Peyer's patch (tissue), 4 donors: ENCODE results near the gene TRERF1. TPM values are rescaled to one million over a fixed set of nuclear protein-coding genes. Genes with fewer than 3 reads are reported as not detected.
A peak's percentile ranks its signal among the peaks of the same experiment; 100 is the strongest.

Experiments used
- DNase-seq, 3 donors: peaks; one replicate each; pipeline ENCODE4 v3.0.0-alpha.2; 2017 to 2019
- H3K27ac ChIP-seq, 4 donors: fragments of 200-600 bp; sonication (generic); one replicate each; pipeline ENCODE4 v1.5.1; 2016 to 2019
- H3K27me3 ChIP-seq, 2 donors: fragments of 200-600 bp; sonication (generic); one replicate each; pipeline ENCODE4 v1.5.1; 2019
- H3K36me3 ChIP-seq, 3 donors: fragments of 200-600 bp; sonication (generic); one replicate each; pipeline ENCODE4 v1.5.1; 2016 to 2019
- H3K4me1 ChIP-seq, 4 donors: fragments of 200-600 bp; sonication (generic); one replicate each; pipeline ENCODE4 v1.5.1; 2016 to 2019
- H3K4me3 ChIP-seq, 4 donors: fragments of 200-600 bp; sonication (generic); 1 replicate in 3 of 4; 2 replicates in 1 of 4; pipeline ENCODE4 v1.5.1; 2016 to 2019; ENCODE audit warnings: mild to moderate bottlenecking in 1 of 4
- H3K9me3 ChIP-seq, 4 donors: fragments of 200-600 bp; sonication (generic); one replicate each; pipeline ENCODE4 v1.5.1; 2016 to 2019; ENCODE audit warnings: mild to moderate bottlenecking in 1 of 4
- CTCF ChIP-seq, 6 experiments: fragments of 450-650 bp in 4 of 6; fragments of 200-600 bp in 2 of 6; sonication (generic) in 1 of 6; IDR thresholded peaks; one replicate each; pipeline ENCODE4 v1.5.1; 2017 to 2019; ENCODE audit warnings: antibody characterized with exemption in 6 of 6, mild to moderate bottlenecking in 3 of 6, moderate library complexity in 1 of 6
- POLR2A ChIP-seq, 2 donors: fragments of 450-650 bp; IDR thresholded peaks; one replicate each; pipeline ENCODE4 v1.5.1; 2017; ENCODE audit warnings: antibody characterized with exemption in 2 of 2, mild to moderate bottlenecking in 2 of 2, moderate library complexity in 2 of 2
- total RNA-seq, 4 donors: library from RNA; depleted of rRNA; stranded (reverse); fragments of >200 nt; gene quantifications; one replicate each; pipeline ENCODE4 v1.1.0, GENCODE V29; 2016

The TRERF1 gene
- total RNA-seq, 4 donors from 2014 or later = 4.6 to 28.1 (median 8.5) TPM

DNA sequence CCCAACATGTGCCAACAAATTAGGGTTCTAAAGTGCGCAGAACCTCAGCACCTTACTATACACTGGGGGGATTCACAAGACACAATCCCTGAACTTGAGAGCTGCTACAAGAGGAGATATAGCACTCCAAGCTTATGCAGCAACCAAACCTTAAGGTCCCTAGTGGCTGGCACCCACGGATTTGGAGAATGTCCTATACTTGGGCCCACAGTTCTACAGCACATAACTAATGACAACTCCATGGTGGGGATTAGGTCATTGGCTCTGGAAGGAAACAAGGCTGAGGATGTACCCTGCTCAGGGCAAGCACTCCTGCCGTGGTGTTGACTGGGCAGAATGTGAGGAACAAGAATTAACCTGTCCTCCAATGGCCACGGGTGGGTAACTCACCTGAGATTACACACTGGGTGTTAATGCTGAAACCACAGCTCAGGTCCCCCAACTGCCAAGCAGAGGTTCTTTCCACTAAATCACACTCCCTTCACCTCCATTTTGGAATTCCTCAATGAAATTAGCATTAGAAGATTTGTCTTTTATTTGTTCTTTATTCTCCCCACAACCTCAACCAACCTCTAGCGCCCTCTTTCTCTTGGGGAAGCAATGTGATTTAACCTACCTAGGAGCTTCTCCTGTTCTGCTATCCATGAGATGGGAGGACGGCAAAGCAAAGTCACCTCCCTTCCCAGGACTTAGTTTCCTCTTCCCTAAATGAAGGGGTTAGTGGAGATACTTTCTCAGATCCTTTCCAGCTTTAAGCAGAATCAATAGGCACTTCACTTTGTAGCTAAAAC, 32.0 kb downstream of the TRERF1 start:
- H3K9me3 ChIP-seq = no peaks in the 10 kb centered on the region
- H3K36me3 ChIP-seq = no peaks in the 10 kb centered on the region
- peak overlapping the region in 1 of 4 donors; percentile 57 for H3K27ac ChIP-seq
- peaks cover 0 to 36% (median 0%) of the 10 kb centered on the region in 4 donors for H3K4me1 ChIP-seq
- no peak overlapping the region for H3K4me3 ChIP-seq
- no peak for TF ChIP-seq POLR2A (IDR thresholded peaks at IDR 0.05)
- no peak for TF ChIP-seq CTCF (IDR thresholded peaks at IDR 0.05)
- DNase-seq = no peak
- no peaks in the 10 kb centered on the region for H3K27me3 ChIP-seq

DNA sequence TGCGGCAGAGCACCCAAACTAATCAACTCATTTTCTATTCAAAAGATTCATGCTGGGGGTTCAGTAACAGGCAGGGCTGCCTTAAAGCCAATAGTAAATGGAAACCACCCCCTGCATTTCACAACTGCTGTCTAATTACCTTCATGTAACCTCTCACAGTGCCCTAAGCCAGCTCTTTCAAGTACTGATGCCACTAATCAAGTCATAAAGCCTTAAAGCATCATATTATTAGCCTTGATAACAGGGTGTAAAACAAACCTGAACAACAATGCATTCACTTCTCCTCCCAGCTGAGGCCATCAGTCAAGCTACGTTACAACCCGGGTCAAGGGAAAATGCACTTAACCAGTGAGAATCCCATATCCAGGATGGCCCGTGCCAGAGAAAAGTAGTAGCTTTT, 33.0 kb downstream of the TRERF1 start:
- H3K27me3 ChIP-seq = no peaks in the 10 kb centered on the region
- peak overlapping the region in 1 of 4 donors; percentile 57 for H3K27ac ChIP-seq
- H3K4me3 ChIP-seq = no peak overlapping the region
- TF ChIP-seq POLR2A (IDR thresholded peaks at IDR 0.05) (no peak), CTCF (IDR thresholded peaks at IDR 0.05) (peak in 1 of 6 experiments; percentile 12)
- DNase-seq = no peak
- H3K36me3 ChIP-seq = no peaks in the 10 kb centered on the region
- H3K9me3 ChIP-seq = no peaks in the 10 kb centered on the region
- peaks cover 0 to 30% (median 0%) of the 10 kb centered on the region in 4 donors for H3K4me1 ChIP-seq

- Histone ChIP-seq H3K4me1 (peaks cover 0 to 23% (median 0%) of the 10 kb centered on the region in 4 donors), H3K9me3 (no peaks in the 10 kb centered on the region), H3K4me3 (no peak overlapping the region), H3K27ac (peak overlapping the region in 1 of 4 donors; percentile 5), H3K36me3 (no peaks in the 10 kb centered on the region), H3K27me3 (no peaks in the 10 kb centered on the region)
- peak in 1 of 3 donors; percentile 56 for DNase-seq
- no peak for TF ChIP-seq POLR2A (IDR thresholded peaks at IDR 0.05)
- no peak for TF ChIP-seq CTCF (IDR thresholded peaks at IDR 0.05)
Measured at GRCh38 chr6:42417641-42418112, 34.0 kb downstream of the TRERF1 start.

DNA sequence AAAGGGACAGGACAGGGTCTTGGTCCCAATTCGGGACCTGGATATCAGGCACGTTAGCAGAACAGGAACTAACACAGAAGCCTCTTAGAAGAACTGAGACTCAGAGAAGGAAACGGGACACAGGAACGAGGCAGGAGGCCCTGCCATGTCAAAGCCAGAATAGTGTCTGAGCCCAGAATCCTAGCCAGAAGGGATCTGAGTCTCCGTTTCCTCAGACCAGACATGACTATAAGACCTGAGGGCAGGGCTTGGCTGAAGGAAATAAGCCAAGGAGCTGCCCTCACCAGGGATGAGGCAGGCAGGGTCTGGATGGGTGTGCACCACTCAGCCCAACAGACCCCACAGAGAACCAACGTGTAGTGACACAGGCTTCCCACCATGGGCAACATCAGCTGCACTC, 40.3 kb downstream of the TRERF1 start:
- TF ChIP-seq POLR2A (IDR thresholded peaks at IDR 0.05) (no peak), CTCF (IDR thresholded peaks at IDR 0.05) (no peak)
- H3K36me3 ChIP-seq = no peaks in the 10 kb centered on the region
- DNase-seq = no peak
- no peaks in the 10 kb centered on the region for H3K27me3 ChIP-seq
- peaks cover 0 to 9% (median 0%) of the 10 kb centered on the region in 4 donors for H3K4me1 ChIP-seq
- H3K9me3 ChIP-seq = no peaks in the 10 kb centered on the region
- no peak overlapping the region for H3K4me3 ChIP-seq
- no peak overlapping the region for H3K27ac ChIP-seq

DNA sequence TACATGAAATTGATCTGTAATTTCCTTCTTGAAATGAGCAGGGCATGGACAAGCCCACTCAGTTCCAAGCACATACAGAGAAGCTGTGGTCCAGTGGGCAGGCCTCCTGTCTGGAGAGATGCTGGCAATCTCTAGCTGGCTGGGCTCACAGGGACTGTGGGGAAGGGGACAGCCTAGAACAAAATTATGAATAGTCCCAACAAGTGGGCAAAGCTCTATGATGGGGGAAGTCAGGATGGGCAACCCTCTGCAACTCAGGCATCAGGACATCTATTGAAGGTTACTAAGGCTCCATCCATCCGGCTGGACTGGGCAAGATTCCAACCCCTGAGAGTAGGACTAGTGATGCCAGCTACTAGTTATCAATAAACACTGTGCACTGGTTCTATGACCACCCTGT, 40.9 kb downstream of the TRERF1 start:
- Histone ChIP-seq H3K27ac (no peak overlapping the region), H3K36me3 (no peaks in the 10 kb centered on the region), H3K27me3 (no peaks in the 10 kb centered on the region), H3K9me3 (no peaks in the 10 kb centered on the region), H3K4me3 (no peak overlapping the region), H3K4me1 (peaks cover 0 to 9% (median 0%) of the 10 kb centered on the region in 4 donors)
- DNase-seq = no peak
- TF ChIP-seq CTCF (IDR thresholded peaks at IDR 0.05) (no peak), POLR2A (IDR thresholded peaks at IDR 0.05) (no peak)
